HG02938 (cell line): ENCODE results near the gene CIROP.

Experiments
- ATAC-seq: cut with Tn5 transposase; IDR thresholded peaks from one replicate; pipeline ENCODE4 v1.9.1; 2021; ENCODE audit warnings: mild to moderate bottlenecking, moderate library complexity; ENCODE audit not compliant: unreplicated experiment

The CIROP gene

DNA sequence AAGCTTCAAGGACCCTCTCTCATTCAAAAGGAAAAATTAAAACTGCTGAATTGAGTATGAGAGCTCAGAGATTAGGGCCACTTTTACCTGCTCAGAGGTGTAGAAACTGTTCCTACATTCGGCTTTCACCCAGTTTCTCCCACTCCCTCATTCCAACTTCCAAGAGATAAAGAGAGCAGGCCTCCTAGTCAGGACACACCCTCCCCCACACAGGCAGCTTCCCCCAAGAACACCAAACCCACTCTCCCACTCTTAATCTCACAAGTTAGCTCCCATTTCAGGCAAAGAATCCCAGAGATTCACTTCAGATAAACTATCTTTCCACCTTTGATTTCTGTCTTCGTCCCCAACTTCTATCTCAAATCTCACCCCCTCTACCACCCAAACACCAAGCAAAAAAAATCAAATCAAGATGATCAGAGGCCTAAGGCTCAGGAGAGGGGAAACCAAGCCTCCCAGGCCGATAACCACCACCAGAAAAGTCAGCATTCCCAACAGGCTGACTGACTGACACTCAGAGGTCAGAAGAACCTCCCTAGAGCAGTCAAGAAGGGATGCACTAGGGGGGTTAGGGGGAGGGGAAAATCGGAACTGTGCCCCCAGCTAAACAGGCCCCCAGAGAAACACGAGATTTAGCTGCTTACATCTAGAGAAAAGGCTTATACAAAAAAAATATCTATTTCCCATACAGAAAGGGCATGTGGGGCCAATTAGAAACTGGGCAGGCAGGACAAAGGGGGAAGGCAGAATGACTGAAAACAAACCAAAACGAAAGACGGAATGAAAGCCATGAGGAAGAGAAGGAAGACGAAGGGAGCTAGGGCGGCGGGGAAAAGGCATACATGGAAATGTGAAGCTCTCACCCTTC lies 34.3 kb downstream of the CIROP start:
- ATAC-seq: no peak

DNA sequence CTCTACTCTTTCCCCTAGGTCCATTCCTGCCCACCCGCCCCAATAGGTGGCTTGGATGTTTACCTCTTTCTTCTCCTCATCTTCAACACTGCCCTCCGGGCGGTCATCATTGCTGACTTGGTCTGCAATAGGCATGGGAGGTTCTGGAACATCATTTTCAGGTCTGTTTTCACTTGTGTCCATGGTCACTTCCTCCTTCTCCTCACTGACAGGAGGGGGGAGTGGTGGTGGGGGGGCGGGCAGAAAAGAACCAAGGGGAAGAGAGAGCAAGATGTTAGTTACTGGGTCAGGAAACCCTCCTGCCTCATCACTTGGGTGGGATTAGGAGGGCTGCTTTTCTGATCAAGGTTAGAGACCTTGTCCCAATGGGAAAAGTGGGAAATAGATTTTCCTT lies 35.4 kb downstream of the CIROP start:
- ATAC-seq: no peak

DNA sequence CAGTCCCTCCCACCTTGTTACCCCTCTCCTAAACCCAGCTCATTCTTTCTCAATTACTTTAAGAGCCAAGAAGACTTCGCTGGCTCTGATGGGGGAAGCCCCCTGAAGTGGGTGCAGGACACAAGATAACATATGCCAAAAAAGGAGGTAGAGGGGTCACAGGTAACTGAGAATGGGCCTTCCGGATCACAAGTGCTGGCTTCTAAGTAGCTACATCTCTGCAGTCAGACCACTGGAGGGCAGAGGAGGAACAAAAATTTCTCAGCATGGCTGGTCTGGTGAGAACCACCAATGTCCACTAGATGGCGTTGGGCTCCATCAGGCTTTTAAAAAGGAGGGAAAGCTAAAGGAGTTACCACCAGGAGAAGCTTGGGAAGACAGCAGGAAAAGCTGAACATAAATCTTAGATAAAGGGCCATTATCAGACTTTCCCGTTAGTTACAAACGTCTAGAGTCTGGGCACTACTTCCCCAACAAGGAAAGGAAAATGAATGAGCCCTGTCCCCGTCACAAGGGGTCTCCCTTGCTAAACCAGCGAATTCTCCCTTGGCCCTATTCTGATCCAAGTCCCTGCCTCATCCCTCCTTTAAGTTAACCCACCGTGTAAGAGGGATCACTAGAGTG lies 35.9 kb downstream of the CIROP start:
- peak; percentile 62 for ATAC-seq

DNA sequence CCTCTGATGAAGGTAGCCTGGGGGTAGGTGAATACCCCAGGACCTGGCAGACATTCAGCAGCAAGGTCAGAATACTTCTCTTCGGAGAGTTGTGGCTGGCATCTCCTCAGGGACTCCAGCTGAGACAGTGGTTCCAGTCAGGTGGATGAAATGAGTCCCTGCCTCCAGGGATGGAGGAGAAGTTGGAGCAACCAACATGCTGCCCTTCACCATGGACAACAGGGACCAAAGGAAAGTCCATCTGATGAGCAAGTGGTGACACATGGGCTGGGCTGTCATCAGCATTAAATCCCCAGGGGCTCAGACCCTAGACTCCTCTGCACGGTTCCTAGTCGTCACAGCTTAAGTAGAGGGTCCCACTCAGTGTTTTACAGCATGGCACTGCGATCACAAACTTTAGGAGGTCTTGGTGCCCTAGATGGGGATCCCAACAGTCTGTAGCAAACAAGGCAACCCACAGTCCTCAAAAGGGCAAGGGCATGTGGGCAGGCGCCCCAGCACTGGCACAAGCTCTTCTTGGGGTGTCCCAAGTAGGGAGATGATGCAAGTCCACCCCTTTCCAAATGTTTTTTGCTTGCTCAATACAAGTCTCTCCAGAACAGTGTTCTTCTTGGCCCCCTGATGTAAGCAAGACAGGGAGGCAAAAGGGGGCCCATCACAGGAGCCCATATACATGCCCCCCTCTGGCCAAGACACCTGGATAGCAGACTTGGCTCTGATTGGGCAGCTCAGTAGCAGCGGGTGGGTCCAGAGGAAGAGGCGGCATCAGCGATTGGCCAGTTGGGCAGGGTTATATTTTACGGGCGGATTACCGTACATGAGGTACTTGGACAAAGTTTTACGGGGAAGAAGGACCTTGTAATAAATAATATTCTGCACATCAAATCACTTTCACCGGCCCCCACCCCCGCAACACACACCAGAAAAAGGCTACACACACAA lies 36.7 kb downstream of the CIROP start:
- no peak for ATAC-seq

DNA sequence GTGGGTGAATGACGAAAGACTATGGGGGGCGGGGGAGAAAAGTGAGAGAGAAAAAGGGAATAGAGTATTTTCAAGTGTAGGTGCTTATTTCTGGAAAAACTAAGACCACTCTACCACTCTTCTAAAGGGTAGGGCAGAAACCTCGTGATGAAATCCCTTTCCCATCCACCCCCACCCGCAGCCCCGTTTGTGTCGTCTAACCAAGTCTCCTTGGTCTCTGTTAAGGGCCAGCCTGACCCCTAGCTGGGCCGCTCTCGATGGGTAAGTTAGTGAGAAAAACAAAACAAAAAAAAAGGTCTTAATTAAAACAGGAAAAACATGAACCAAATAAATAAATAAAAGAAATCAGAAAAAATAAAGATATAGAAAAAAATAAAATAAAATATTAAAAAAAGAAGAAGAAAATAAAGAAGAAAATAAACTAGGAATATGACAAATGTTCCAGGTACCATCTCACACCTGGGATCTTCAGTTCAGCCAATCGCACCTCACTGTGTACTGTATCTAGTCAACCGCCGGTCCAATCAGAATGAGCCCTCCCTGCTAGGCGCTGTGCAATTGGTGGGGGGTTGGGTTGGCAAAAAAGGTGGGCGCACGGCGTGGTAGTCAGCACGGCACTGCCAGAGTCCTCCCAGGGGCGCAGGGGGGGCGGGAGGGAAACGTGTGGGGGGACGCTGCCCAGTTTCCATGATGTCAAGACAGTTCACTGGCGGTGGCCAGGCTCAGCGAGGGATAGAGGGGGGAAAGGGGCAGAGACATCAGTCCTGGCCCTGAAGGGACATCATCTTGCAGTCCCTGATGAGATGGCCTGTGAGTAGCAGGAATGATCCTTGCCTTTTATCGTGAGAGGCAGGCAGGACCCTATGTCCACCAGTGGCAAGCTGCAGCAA lies 37.7 kb downstream of the CIROP start:
- ATAC-seq: no peak

DNA sequence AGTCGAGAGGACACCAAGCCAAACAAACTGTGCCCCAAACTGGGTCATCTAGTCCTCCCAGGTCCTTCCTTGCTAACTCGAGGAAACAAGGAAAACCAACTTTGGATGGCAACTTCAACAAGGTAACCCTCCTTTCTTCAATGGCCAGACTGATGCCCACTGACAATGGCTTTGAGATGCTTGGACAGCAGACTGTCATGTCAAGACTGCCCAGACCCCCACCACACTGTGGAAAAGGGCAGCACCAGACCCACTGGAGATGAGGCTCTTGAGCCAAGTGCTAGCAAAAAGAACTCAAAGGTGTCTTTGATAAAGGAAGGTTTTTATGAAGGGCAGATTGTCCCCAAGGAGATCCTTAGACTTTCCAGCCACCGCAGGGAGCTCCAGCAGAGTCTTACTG lies 38.4 kb downstream of the CIROP start:
- ATAC-seq: no peak

DNA sequence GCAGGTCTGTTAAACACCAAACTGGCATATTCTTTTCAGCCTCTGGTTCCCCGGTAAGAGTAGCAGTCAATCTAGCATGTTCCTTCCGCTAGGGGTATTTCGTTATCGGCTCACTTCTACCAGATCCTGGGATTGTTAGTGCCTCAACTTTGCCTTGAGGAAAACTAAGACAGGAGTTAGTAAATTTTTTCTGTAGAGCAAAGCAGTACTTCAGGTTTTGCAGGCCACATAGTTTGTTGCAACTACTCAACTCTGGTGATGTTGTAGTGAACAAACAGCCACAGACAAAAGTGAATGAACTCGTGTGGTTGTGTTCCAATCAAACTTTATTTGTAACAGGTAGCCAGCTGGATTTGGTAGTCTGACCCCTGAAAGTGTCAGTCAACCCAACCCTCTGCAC lies 41.2 kb downstream of the CIROP start:
- no peak for ATAC-seq

DNA sequence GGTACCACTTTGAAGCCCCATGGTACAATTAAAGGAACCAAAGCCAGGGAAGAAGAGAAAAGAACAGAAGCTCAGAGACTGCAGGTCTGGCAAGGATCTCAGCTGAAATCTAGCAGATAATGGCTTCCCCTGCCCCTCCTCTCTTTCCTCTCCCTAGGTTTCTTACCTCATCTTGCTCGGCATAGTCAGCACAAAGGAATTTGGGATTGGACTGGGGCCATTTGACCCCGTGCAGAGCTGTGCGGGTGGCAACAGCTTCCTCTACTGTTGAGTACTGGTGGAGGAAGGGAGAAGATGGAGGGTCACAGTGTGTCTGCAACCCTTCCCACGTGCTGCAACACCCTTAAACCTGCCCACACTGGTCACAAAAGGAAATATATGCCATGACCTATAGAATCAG lies 42.8 kb downstream of the CIROP start:
- no peak for ATAC-seq

DNA sequence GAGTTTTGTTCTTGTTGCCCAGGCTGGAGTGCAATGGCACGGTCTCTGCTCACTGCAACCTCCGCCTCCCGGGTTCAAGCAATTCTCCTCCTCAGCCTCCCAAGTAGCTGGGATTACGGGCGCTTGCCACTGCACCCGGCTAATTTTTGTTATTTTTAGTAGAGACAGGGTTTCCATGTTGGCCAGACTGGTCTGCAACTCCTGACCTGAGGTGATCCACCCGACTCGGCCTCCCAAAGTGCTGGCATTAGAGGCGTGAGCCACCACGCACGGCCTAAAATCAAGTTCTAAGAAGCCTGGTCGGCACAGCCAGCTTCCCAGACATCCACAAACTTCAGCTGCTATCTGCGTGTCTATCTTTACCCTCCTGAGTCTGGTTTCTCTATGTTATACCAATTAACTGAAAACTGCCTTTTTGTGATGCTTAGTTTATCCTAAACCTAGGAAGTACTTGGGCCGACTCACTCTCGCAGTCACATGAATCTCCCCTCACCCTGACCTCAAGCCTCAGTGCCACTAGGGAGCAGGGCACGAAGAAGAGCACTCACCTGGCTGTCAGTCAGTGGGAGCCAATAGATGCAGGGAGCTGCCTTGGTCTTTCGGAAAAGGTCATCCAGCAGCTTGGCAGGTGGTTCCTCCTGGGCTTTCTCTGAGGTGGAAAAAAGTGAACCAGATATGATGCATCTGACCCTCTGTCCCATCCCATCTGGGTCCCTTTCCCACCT lies 44.1 kb downstream of the CIROP start:
- no peak for ATAC-seq

DNA sequence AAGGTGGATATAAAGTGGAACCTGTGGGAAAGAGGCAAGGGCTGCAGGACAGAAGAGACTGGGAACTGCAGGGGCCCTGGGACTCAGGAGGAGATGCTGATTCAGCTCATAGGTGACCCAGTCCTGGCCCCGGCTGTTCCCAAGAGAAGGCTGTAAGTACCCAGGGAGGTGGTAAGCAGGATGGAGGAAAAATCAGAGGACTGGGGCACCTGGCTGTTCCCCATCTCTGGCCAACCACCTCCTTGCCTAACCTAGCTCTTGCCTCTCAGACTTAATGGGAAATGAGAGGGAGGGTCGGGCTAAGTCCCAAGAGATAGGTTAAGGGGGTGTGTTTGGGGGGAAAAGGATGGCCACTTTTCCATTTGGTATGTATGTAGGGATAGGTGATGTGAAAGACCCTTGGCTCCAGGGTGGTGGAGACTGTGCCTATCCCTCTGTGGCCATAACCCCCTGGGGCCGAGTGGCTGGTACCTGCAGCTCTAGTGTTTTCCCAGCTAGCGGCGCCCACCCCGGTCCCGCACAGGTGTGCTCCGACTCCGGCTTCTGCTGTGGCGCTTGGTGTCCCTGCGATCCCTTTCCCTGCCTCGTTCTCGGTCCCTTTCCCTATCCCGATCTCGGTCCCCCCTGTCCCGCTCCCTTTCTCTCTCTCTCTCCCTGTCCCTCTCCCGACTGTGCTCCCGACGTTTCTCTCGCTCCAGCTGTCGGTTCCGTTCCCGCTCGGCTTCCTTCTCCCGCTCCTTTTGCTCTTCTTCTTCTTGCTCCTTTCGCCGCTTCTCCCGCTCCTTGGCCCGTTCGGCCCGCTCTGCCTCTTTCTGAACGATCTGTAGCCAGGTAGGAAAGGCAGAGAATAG lies 45.9 kb downstream of the CIROP start:
- no peak for ATAC-seq

DNA sequence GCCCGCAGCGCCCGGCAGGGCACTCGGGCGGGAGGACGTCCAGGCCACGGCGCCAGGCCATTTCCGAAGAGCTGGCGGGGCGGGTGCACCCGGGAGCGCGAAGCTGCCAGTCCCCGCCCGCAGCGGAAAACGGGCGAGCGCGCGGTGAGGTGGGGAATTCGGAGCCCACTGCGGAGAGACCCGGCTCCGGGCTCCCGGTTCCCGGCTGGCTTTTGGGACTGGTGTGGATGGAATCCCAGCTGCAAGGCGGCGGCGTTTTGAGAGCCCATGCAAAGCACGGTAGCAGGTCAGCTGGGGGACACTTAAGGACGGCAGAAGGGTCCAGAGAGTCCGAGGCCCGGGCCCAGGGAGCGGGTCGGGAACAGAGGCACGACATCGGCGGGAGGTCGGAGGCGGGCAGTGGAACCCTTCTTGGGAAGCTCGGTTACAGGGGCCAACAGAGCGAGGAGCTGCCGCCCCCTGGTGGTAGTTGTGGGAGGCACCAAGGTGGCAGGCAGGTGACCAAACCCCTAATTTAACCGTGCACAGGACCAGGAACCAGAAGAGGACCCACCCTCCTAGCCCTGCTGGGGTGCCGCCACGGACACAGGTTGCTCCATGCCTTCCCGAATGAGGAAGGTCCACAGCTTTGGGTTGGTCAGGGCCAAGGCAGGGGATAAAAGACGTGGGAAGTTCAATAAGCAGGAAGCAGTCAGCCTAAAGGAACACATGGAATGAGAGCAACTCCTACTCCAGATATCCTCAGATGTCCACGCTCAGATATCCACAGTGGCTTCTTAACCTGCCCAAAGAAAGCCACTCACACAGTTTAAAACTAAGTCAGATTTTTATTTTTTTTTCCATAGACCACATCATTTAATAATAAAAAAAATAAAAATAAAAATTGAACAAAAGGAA lies 46.8 kb downstream of the CIROP start:
- peak; percentile 63 for ATAC-seq

DNA sequence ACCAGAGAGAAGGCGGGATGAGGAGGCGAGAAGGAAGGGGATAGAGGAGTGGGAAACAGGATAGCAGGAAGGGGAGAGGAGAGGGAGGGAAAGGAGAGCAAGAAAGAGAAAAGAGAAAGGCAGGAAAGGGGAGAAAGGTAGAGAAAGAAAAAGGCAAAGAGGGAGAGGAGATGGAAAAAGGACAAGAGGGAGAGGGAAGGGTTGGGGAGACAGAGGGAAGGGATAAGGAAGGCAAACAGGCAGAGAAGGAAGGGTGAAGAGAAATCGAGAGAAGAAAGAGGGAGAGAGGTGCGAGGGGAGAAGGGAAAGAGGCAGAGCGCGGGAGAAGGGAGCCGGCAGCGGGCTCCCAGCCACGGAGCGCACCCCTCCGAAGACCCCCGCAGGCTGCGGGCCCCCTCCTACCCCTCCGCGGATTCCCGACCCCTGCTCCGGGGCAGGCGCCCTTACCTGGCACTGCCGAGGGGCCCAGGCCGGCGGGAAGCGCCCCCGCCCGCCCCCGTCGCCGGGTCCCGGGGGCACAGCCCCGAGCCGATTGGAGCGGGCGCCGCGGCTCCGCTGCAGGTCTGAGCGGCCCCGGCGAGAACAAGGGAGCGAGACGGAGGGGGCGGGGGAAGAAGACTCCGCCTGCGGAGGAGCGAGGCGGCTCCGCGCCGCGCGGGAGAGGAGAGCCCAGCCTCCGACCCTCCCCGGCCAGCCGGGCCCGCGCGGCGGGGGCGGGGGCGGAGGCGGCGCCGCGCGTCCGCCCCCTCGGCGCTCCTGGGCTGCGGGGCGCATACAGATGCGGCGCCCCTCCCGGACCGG lies 47.6 kb downstream of the CIROP start, which contains the start of gene CDH24:
TSS of gene CDH24 (minus strand) at position 565 of the 801 bp plus-strand sequence. CDS start 1,787 bp downstream, outside the sequence.
- peak; percentile 38 for ATAC-seq

DNA sequence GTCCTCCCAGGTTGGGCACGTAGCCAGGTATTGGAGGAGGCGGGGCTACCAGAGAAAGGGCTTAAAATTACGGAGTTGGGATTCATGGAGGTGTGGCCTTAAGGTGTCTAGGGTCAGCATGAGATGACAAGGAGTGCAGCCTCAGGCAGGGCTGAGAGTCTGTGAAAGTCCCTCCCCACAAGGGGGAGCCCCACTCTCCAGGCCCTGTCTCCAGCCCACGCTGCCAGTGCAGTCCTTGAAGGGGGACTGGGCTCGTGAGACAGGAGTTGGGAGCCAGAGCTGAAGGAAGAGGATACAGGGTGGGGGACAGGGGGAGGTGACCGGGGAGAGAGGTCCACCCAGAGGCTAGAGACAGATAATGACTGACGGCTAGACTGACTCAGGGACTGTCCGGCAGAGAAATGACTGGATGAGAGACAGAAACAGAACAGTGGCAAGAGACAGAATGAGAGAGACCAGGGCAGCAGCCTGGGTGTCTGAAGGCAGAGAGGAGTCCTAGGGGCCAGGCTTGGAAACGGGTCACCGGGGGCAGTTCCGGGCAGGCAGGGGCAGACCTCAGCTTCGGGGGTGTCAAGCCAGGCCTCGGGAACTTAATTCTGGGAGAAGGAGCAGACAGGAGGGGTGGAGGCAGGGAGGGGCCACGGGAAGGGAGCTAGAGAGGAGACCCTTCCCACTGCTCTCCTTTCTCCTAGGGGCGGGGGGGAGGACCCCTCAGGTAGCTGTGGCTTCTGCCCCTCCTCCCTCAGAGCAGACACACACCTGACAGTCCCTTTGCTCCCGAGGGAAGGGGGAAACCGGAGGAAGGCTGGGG lies 48.4 kb downstream of the CIROP start:
- peak; percentile 53 for ATAC-seq

DNA sequence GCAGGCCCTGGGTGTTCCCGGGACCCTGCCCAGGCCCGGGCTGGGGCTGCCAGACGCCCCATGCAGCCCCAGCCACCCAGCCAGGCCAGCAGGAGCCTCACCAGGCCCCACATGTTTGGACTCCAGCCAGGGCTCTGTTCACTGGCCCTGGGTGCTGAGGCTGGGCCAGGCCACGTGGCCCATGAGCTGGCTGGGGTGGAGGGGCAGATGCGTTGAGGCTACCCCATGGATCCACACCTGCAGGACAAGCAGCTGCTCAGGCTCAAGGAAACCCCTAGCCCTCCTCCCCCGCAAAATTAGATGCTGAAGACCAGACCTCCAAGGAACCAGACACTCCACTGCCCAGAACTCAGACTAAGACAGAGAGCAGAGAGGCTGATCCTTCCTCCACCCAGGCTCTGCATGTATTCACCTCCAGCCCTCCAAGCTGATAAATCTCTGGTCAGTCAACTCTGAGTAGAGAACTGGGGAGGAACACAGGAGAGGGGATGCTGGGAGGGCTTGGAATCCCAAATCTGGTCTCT lies 49.1 kb downstream of the CIROP start:
- ATAC-seq: no peak

DNA sequence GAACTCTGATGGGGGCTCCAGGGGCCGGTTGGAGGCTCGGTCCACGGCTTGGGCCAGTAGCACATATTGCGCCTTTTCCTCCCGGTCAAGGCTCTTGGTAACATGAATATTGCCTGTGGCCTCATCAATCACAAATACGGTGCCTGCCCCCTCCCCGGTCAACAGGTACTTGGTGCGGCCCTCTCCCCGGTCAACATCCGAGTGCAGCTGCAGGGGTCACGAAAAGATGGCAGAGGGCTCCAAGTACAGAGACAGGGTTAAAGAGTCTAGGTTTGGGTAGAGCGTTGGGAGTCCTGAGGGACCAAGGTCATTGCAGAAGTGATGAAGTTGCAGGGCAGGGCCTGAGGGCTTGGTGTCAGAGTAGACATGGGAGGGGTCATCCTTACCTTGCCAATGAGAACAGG lies 49.6 kb downstream of the CIROP start:
- no peak for ATAC-seq
